ENCODE results near the gene IL11. TPM values are rescaled to one million over a fixed set of nuclear protein-coding genes. Genes with fewer than 3 reads are reported as not detected.

IL11 gene
- total RNA-seq, 2 donors from 2014 or later = 0.16 TPM; not detected in 1

GRCh38 chr19:55341171-55341588 is 29.1 kb downstream of the IL11 start:
- no peaks in the 10 kb centered on the region for H3K9me3 ChIP-seq
- peak; percentile 64 for DNase-seq (ENCODE audit: low spot score)
- peak overlapping the region; percentile 88 to 95 for H3K27ac ChIP-seq
- TF ChIP-seq, protein P1, sequence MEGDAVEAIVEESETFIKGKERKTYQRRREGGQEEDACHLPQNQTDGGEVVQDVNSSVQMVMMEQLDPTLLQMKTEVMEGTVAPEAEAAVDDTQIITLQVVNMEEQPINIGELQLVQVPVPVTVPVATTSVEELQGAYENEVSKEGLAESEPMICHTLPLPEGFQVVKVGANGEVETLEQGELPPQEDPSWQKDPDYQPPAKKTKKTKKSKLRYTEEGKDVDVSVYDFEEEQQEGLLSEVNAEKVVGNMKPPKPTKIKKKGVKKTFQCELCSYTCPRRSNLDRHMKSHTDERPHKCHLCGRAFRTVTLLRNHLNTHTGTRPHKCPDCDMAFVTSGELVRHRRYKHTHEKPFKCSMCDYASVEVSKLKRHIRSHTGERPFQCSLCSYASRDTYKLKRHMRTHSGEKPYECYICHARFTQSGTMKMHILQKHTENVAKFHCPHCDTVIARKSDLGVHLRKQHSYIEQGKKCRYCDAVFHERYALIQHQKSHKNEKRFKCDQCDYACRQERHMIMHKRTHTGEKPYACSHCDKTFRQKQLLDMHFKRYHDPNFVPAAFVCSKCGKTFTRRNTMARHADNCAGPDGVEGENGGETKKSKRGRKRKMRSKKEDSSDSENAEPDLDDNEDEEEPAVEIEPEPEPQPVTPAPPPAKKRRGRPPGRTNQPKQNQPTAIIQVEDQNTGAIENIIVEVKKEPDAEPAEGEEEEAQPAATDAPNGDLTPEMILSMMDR (IDR thresholded peaks at IDR 0.05) = no peak
- H3K27me3 ChIP-seq = no peaks in the 10 kb centered on the region
- H3K36me3 ChIP-seq = peaks cover 10% of the 10 kb centered on the region
- peak overlapping the region; percentile 68 to 81 for H3K4me3 ChIP-seq
- H3K4me1 ChIP-seq = peaks cover 0 to 34% of the 10 kb centered on the region in 2 donors

GRCh38 chr19:55340784-55341147 is 29.5 kb downstream of the IL11 start:
- H3K27me3 ChIP-seq = no peaks in the 10 kb centered on the region
- TF ChIP-seq, protein P1 (IDR thresholded peaks at IDR 0.05) = peak in 1 of 2 donors; percentile 25
- peaks cover 10% of the 10 kb centered on the region for H3K36me3 ChIP-seq
- H3K27ac ChIP-seq = peak overlapping the region; percentile 88 to 95
- no peak for DNase-seq (ENCODE audit: low spot score)
- no peaks in the 10 kb centered on the region for H3K9me3 ChIP-seq
- peaks cover 0 to 30% of the 10 kb centered on the region in 2 donors for H3K4me1 ChIP-seq
- peak overlapping the region; percentile 68 to 81 for H3K4me3 ChIP-seq

DNA sequence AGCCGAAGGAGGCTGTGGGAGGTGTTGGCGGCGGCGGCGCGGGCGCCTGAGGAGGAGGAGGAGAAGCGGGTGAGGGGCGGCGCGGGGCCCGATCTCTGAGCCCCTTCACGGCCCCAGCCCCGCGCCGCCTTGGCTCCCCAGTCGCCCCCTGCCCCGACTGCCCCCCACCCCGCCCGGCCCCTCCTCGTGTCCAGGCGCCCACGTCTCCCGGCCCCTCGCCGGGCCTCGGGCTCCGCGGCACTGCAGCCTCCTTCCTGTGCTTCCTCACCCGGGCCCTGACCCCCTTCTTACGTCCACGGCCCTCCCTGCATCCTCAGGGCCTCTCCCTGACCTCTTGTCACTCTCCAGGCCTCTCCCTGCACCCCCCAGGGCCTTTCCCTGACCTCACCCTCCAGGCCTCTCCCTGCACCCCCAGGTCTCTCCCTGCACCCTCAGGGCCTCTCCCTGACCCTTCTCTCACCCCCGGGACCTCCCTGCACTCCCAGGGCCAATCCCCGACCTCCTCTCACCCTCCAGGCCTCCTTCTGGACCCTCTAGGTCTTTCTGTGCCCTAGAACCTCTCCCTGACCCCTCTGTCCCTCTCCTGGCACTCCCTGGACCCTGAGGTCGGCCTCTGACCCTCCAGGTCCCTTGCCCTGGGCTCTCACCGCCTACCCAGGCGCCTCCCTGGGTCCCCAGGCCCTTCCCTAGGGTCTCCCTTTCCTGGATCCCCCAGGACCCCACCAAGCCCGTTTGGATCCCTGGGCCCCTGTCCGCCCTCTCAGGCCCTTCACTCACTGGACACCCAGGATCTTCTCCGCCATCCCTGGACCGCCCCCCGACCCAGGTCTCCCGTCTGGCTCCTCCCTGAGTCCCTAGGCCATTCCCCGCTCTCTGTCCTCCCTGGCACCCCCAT is 30.1 kb downstream of the IL11 start:
- H3K27ac ChIP-seq = peak overlapping the region; percentile 88 to 95
- no peaks in the 10 kb centered on the region for H3K9me3 ChIP-seq
- DNase-seq (ENCODE audit: low spot score) = no peak
- peaks cover 0 to 26% of the 10 kb centered on the region in 2 donors for H3K4me1 ChIP-seq
- peak overlapping the region; percentile 68 to 81 for H3K4me3 ChIP-seq
- peaks cover 10% of the 10 kb centered on the region for H3K36me3 ChIP-seq
- TF ChIP-seq, protein P1 (IDR thresholded peaks at IDR 0.05) = no peak
- no peaks in the 10 kb centered on the region for H3K27me3 ChIP-seq

GRCh38 chr19:55339105-55339888 is 31.0 kb downstream of the IL11 start, which contains the start of gene KMT5C:
TSS of gene KMT5C (plus strand) at chr19:55339876. CDS start at chr19:55341937, 2,061 bp downstream.
- Histone ChIP-seq H3K9me3 (no peaks in the 10 kb centered on the region), H3K27me3 (no peaks in the 10 kb centered on the region), H3K27ac (peak within 1 kb of the TSS; percentile 94 to 95), H3K4me3 (peak within 1 kb of the TSS; percentile 68 to 81), H3K4me1 (peaks cover 0 to 26% of the 10 kb centered on the region in 2 donors), H3K36me3 (peaks cover 10% of the 10 kb centered on the region)
- DNase-seq (ENCODE audit: low spot score) = peak; percentile 100
- TF ChIP-seq, protein P1 (IDR thresholded peaks at IDR 0.05) = peak in 1 of 2 donors; percentile 21

- no peak for DNase-seq (ENCODE audit: low spot score)
- H3K27me3 ChIP-seq = no peaks in the 10 kb centered on the region
- peaks cover 0 to 21% of the 10 kb centered on the region in 2 donors for H3K4me1 ChIP-seq
- no peaks in the 10 kb centered on the region for H3K36me3 ChIP-seq
- TF ChIP-seq, protein P1 (IDR thresholded peaks at IDR 0.05) = no peak
- no peak overlapping the region for H3K4me3 ChIP-seq
- H3K9me3 ChIP-seq = no peaks in the 10 kb centered on the region
- no peak overlapping the region for H3K27ac ChIP-seq
Measured at GRCh38 chr19:55336101-55336500, 34.2 kb downstream of the IL11 start.
